MM.1S (cell line): Measurements from ENCODE around the gene CWC15.

Experiments used
- DNase-seq: peaks from one replicate; pipeline ENCODE4 v3.0.0-alpha.2; 2015
- H2AFZ ChIP-seq: fragments of 300-600 bp; sonication (generic); 2 replicates; pipeline ENCODE4 v1.6.0; 2016; ENCODE audit warnings: antibody characterized with exemption, low read length
- H3F3A ChIP-seq: fragments of 300-600 bp; sonication (generic); 2 replicates; pipeline ENCODE4 v1.6.1; 2016; ENCODE audit warnings: mild to moderate bottlenecking, antibody characterized with exemption, low read length, moderate library complexity, mixed read lengths; ENCODE audit not compliant: insufficient read depth
- H3K27ac ChIP-seq: fragments of 300-600 bp; sonication (generic); 2 replicates; pipeline ENCODE4 v1.5.1; 2016; ENCODE audit warnings: mild to moderate bottlenecking, low read length
- H3K27me3 ChIP-seq: fragments of 300-600 bp; sonication (generic); replicated peaks from 2 replicates; pipeline ENCODE4 v1.6.0; 2016; ENCODE audit warnings: low read length; ENCODE audit not compliant: insufficient read depth
- H3K36me3 ChIP-seq: fragments of 300-600 bp; sonication (generic); replicated peaks from 2 replicates; pipeline ENCODE4 v1.6.1; 2016; ENCODE audit warnings: mild to moderate bottlenecking, low read length, mixed read lengths; ENCODE audit not compliant: insufficient read depth
- H3K4me1 ChIP-seq: fragments of 300-600 bp; sonication (generic); 2 replicates; pipeline ENCODE4 v1.6.1; 2016; ENCODE audit warnings: low read length, mixed read lengths
- H3K4me2 ChIP-seq: fragments of 300-600 bp; sonication (generic); 2 replicates; pipeline ENCODE4 v1.6.0; 2016; ENCODE audit warnings: low read depth, low read length
- H3K4me3 ChIP-seq: fragments of 300-600 bp; sonication (generic); 2 replicates; pipeline ENCODE4 v1.5.1; 2016; ENCODE audit warnings: low read length, mixed read lengths
- H3K79me2 ChIP-seq: fragments of 300-600 bp; sonication (generic); 2 replicates; pipeline ENCODE4 v1.6.1; 2016; ENCODE audit warnings: mixed run types, low read length, mixed read lengths
- H3K9ac ChIP-seq: fragments of 300-600 bp; sonication (generic); 2 replicates; pipeline ENCODE4 v1.6.1; 2016; ENCODE audit warnings: low read length, mixed read lengths
- H3K9me2 ChIP-seq: fragments of 300-600 bp; sonication (generic); replicated peaks from 2 replicates; pipeline ENCODE4 v1.6.1; 2016; ENCODE audit warnings: mild to moderate bottlenecking, low read length, mixed read lengths; ENCODE audit not compliant: insufficient read depth
- H3K9me3 ChIP-seq: fragments of 300-600 bp; sonication (generic); replicated peaks from 2 replicates; pipeline ENCODE4 v1.6.1; 2016; ENCODE audit warnings: mild to moderate bottlenecking, low read length, mixed read lengths; ENCODE audit not compliant: insufficient read depth
- H4K20me1 ChIP-seq: fragments of 300-600 bp; sonication (generic); 2 replicates; pipeline ENCODE4 v1.6.1; 2016; ENCODE audit warnings: mild to moderate bottlenecking, low read length, moderate library complexity, mixed read lengths; ENCODE audit not compliant: insufficient read depth
- CTCF ChIP-seq: fragments of 300-600 bp; sonication (generic); IDR thresholded peaks from 2 replicates; pipeline ENCODE4 v1.5.1; 2016; ENCODE audit warnings: antibody characterized with exemption, low read length, mixed read lengths
- EZH2 ChIP-seq: fragments of 300-600 bp; sonication (generic); optimal IDR thresholded peaks from 2 replicates; pipeline ENCODE3; 2017; ENCODE audit warnings: low read depth, mild to moderate bottlenecking, antibody characterized with exemption, low read length, mixed read lengths
- EZH2phosphoT487 ChIP-seq: fragments of 300-600 bp; sonication (generic); IDR thresholded peaks from 2 replicates; pipeline ENCODE4 v1.6.1; 2018; ENCODE audit warnings: antibody characterized with exemption, low read length

Gene CWC15

GRCh38 chr11:94938095-94939055 is 35.0 kb downstream of the CWC15 start:
- Histone ChIP-seq H3K36me3 (no peaks in the 10 kb centered on the region), H3K4me3 (no peak overlapping the region), H3K9me2 (no peaks in the 10 kb centered on the region), H3K27me3 (no peaks in the 10 kb centered on the region), H3K9ac (no peak overlapping the region), H3K9me3 (no peaks in the 10 kb centered on the region), H3K4me2 (no peak overlapping the region), H4K20me1 (no peaks in the 10 kb centered on the region), H3K4me1 (no peaks in the 10 kb centered on the region), H3K27ac (no peak overlapping the region), H3F3A (no peaks in the 10 kb centered on the region), H2AFZ (no peak overlapping the region), H3K79me2 (no peaks in the 10 kb centered on the region)
- no peak for DNase-seq
- no peak for TF ChIP-seq CTCF
- TF ChIP-seq EZH2 = no peak
- TF ChIP-seq EZH2phosphoT487 = no peak

GRCh38 chr11:94934846-94935245 is 38.5 kb downstream of the CWC15 start:
- H3K27me3 ChIP-seq = no peaks in the 10 kb centered on the region
- no peaks in the 10 kb centered on the region for H3K9me3 ChIP-seq
- H3K4me1 ChIP-seq = no peaks in the 10 kb centered on the region
- no peaks in the 10 kb centered on the region for H3K79me2 ChIP-seq
- H3K4me2 ChIP-seq = no peak overlapping the region
- DNase-seq = no peak
- TF ChIP-seq CTCF (no peak), EZH2phosphoT487 (no peak), EZH2 (no peak)
- H4K20me1 ChIP-seq = no peaks in the 10 kb centered on the region
- H2AFZ ChIP-seq = no peak overlapping the region
- no peak overlapping the region for H3K4me3 ChIP-seq
- H3K9me2 ChIP-seq = no peaks in the 10 kb centered on the region
- no peak overlapping the region for H3K9ac ChIP-seq
- H3K27ac ChIP-seq = no peak overlapping the region
- no peaks in the 10 kb centered on the region for H3K36me3 ChIP-seq
- H3F3A ChIP-seq = no peaks in the 10 kb centered on the region

- Histone ChIP-seq H3K9me3 (no peaks in the 10 kb centered on the region), H3K36me3 (no peaks in the 10 kb centered on the region), H3K9me2 (no peaks in the 10 kb centered on the region), H3K4me3 (no peak overlapping the region), H3K4me1 (no peaks in the 10 kb centered on the region), H4K20me1 (no peaks in the 10 kb centered on the region), H2AFZ (no peak overlapping the region), H3K9ac (no peak overlapping the region), H3K79me2 (no peaks in the 10 kb centered on the region), H3K27ac (no peak overlapping the region), H3F3A (no peaks in the 10 kb centered on the region), H3K4me2 (no peak overlapping the region), H3K27me3 (no peaks in the 10 kb centered on the region)
- no peak for TF ChIP-seq EZH2phosphoT487
- no peak for TF ChIP-seq EZH2
- TF ChIP-seq CTCF = no peak
- DNase-seq = no peak
Measured at GRCh38 chr11:94934362-94934761, 39.0 kb downstream of the CWC15 start.
